ENCODE measurements around the gene EFCAB8.

GRCh38 chr20:32878820-32879219 lies 20.1 kb downstream of the EFCAB8 start:
- TF ChIP-seq TAF1 (IDR thresholded peaks at IDR 0.05; ENCODE audit: low read depth, low read length): no peak
- TF ChIP-seq POLR2A (IDR thresholded peaks at IDR 0.05; ENCODE audit: low read depth, low read length): no peak
- TF ChIP-seq POLR2AphosphoS5 (IDR thresholded peaks at IDR 0.05; ENCODE audit: low read depth, low read length): no peak
- TF ChIP-seq PAX5 (IDR thresholded peaks at IDR 0.05; ENCODE audit: insufficient read depth, low read length, severe bottlenecking): no peak

Data from GM12891 (cell line).